Testis (tissue), 3 donors: ENCODE results near the gene TREML1. TPM values are rescaled to one million over a fixed set of nuclear protein-coding genes. Genes with fewer than 3 reads are reported as not detected.
A peak's percentile ranks its signal among the peaks of the same experiment; 100 is the strongest.

Experiments used
- DNase-seq: peaks from one replicate; pipeline ENCODE4 v3.0.0-alpha.2; 2019
- H3K27ac ChIP-seq, 2 donors: fragments of 200-600 bp; sonication (generic); one replicate each; pipeline ENCODE4 v1.5.1; 2019
- H3K27me3 ChIP-seq: fragments of 200-600 bp; sonication (generic); one replicate; pipeline ENCODE4 v1.5.1; 2019
- H3K36me3 ChIP-seq: fragments of 200-600 bp; sonication (generic); one replicate; pipeline ENCODE4 v1.5.1; 2017; ENCODE audit warnings: low read depth; ENCODE audit errors: missing control alignments
- H3K4me1 ChIP-seq: fragments of 200-600 bp; sonication (generic); one replicate; pipeline ENCODE4 v1.5.1; 2019
- H3K4me3 ChIP-seq, 2 donors: fragments of 200-600 bp; sonication (generic); one replicate each; pipeline ENCODE4 v1.5.1; 2017 to 2019
- H3K9me3 ChIP-seq: fragments of 200-600 bp; sonication (generic); one replicate; pipeline ENCODE4 v1.5.1; 2017
- POLR2A ChIP-seq: fragments of 450-650 bp; IDR thresholded peaks from one replicate; pipeline ENCODE4 v1.6.1; 2017; ENCODE audit warnings: antibody characterized with exemption, mild to moderate bottlenecking, moderate library complexity
- WGBS, 2 donors: methylation state at CpG; one replicate each; pipeline ENCODE4 v1.1.5; 2018; 5-methylcytosine and 5-hydroxymethylcytosine counted together
- intact Hi-C: fragments of 100-400 bp; cut with DNase I; formaldehyde crosslinking; loops from one replicate; pipeline ENCODE4 v1.15.1; 2023; ENCODE audit warnings: low total_unique reads
- polyA plus RNA-seq: library from polyadenylated mRNA; stranded (reverse); fragments of 350-450 nt; fragmentation: Illumina TruSeq; extraction: RNeasy Lipid Tissue Mini Kit (QIAGEN cat#74804); gene quantifications from one replicate; pipeline ENCODE4 v1.2.3, GENCODE V29; 2014; ENCODE audit warnings: low read depth, low replicate concordance; ENCODE audit not compliant: insufficient read depth
- total RNA-seq, 2 donors: library from RNA; depleted of rRNA; stranded (reverse); fragments of >200 nt; gene quantifications; one replicate each; pipeline ENCODE4 v1.2.3, GENCODE V29; 2016
- TF ChIP-seq, protein P1 (sequence below), 3 experiments: fragments of 450-650 bp in 2 of 3; fragments of 200-600 bp in 1 of 3; sonication (generic) in 1 of 3; IDR thresholded peaks; one replicate each; pipeline ENCODE4 v1.5.1; 2016 to 2019; ENCODE audit warnings: antibody characterized with exemption in 3 of 3, mild to moderate bottlenecking in 2 of 3, moderate library complexity in 1 of 3

The TREML1 gene
- total and polyA plus RNA-seq, 3 donors from 2014 or later = not detected

GRCh38 chr6:41103847-41104246, 50.3 kb downstream of the TREML1 start:
- no peak overlapping the region for H3K27ac ChIP-seq
- no peaks in the 10 kb centered on the region for H3K27me3 ChIP-seq
- no peaks in the 10 kb centered on the region for H3K36me3 ChIP-seq
- H3K9me3 ChIP-seq = no peaks in the 10 kb centered on the region
- no peak overlapping the region for H3K4me3 ChIP-seq
- H3K4me1 ChIP-seq = no peaks in the 10 kb centered on the region
- intact Hi-C loops = no loop called here
- DNase-seq = no peak
- WGBS, 2 donors = 96 to 100% methylated on average over 3 of the region's 3 CpGs
- TF ChIP-seq, protein P1, sequence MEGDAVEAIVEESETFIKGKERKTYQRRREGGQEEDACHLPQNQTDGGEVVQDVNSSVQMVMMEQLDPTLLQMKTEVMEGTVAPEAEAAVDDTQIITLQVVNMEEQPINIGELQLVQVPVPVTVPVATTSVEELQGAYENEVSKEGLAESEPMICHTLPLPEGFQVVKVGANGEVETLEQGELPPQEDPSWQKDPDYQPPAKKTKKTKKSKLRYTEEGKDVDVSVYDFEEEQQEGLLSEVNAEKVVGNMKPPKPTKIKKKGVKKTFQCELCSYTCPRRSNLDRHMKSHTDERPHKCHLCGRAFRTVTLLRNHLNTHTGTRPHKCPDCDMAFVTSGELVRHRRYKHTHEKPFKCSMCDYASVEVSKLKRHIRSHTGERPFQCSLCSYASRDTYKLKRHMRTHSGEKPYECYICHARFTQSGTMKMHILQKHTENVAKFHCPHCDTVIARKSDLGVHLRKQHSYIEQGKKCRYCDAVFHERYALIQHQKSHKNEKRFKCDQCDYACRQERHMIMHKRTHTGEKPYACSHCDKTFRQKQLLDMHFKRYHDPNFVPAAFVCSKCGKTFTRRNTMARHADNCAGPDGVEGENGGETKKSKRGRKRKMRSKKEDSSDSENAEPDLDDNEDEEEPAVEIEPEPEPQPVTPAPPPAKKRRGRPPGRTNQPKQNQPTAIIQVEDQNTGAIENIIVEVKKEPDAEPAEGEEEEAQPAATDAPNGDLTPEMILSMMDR (IDR thresholded peaks at IDR 0.05) = no peak
- TF ChIP-seq POLR2A = no peak

- intact Hi-C loops = no loop called here
- no peak for TF ChIP-seq POLR2A
- TF ChIP-seq, protein P1 (IDR thresholded peaks at IDR 0.05) = no peak
- DNase-seq = peak; percentile 71
- Histone ChIP-seq H3K9me3 (no peaks in the 10 kb centered on the region), H3K36me3 (no peaks in the 10 kb centered on the region), H3K27me3 (no peaks in the 10 kb centered on the region), H3K4me3 (peak overlapping the region; percentile 38 to 55), H3K4me1 (peaks cover 13% of the 10 kb centered on the region), H3K27ac (peak overlapping the region; percentile 16 to 72)
- WGBS, 2 donors = 51 to 66% methylated on average over 19 to 42 of the region's 42 CpGs
Observed at GRCh38 chr6:41100871-41101287, 53.3 kb downstream of the TREML1 start.

Other genes starting within 250 kb of the TREML1 start
- 1 to 10 TPM; 2.0 to 3.2 TPM for gene UNC5CL, start 115.1 kb downstream of the TREML1 start, total RNA-seq
- gene UNC5CL, start 115.1 kb downstream of the TREML1 start, polyA plus RNA-seq = 3.1 TPM
- not detected for gene TSPO2, start 111.9 kb downstream of the TREML1 start, total RNA-seq
- gene TSPO2, start 111.9 kb downstream of the TREML1 start, polyA plus RNA-seq = not detected
- gene APOBEC2, start 101.1 kb downstream of the TREML1 start, total RNA-seq = 1 to 10 TPM in 1 of 2 donors, under 1 TPM in 1; 0.87 to 1.2 TPM
- gene APOBEC2, start 101.1 kb downstream of the TREML1 start, polyA plus RNA-seq = 8.5 TPM
- gene OARD1, start 82.0 kb downstream of the TREML1 start, total RNA-seq = 10 to 100 TPM; 47.6 to 55.8 TPM
- 90.8 TPM for gene OARD1, start 82.0 kb downstream of the TREML1 start, polyA plus RNA-seq
- 10 to 100 TPM; 70.6 to 82.0 TPM for gene NFYA, start 81.4 kb downstream of the TREML1 start, total RNA-seq
- gene NFYA, start 81.4 kb downstream of the TREML1 start, polyA plus RNA-seq = 87.7 TPM
- 1 to 10 TPM in 1 of 2 donors, under 1 TPM in 1; 0.63 to 2.2 TPM for gene TREM2, start 8.8 kb upstream of the TREML1 start, total RNA-seq
- gene TREM2, start 8.8 kb upstream of the TREML1 start, polyA plus RNA-seq = 2.8 TPM
- gene TREML2, start 46.8 kb upstream of the TREML1 start, total RNA-seq = 1 to 10 TPM; 1.1 to 1.8 TPM
- 5.8 TPM for gene TREML2, start 46.8 kb upstream of the TREML1 start, polyA plus RNA-seq
- gene TREML4, start 74.0 kb upstream of the TREML1 start, total RNA-seq = not detected
- gene TREML4, start 74.0 kb upstream of the TREML1 start, polyA plus RNA-seq = not detected
- under 1 TPM; 0.16 to 0.93 TPM for gene TREM1, start 132.3 kb upstream of the TREML1 start, total RNA-seq
- gene TREM1, start 132.3 kb upstream of the TREML1 start, polyA plus RNA-seq = 1.4 TPM
- not detected for gene NCR2, start 181.3 kb upstream of the TREML1 start, total RNA-seq
- gene NCR2, start 181.3 kb upstream of the TREML1 start, polyA plus RNA-seq = not detected